ENCODE data around the gene NPSR1.
"Not testable (repeated sequence)": the region's sequence is repeated elsewhere in the genome, so short reads cannot be mapped to it uniquely, and the experiment has no call there.

DNA sequence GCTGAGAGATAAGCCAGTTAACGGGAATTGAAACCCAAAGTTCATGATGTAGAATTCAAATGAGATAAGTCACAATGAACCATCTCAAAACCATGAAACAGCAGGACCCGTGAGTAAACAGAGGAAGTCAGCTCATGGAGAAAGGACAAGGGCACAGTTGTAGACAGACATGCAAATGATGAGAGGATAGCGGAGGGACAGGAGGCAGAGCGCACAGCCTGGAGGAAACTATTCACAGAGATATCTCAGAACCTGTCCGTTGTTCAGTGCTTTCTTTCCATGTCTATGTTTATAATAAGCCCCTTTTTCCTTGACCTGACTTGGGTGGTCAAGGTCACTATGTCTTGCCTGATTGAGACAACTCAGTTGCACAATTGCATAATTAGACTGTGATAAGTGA is 208.2 kb downstream of the NPSR1 start:
- TF ChIP-seq, protein P1, sequence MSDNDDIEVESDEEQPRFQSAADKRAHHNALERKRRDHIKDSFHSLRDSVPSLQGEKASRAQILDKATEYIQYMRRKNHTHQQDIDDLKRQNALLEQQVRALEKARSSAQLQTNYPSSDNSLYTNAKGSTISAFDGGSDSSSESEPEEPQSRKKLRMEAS (IDR thresholded peaks at IDR 0.05; ENCODE audit: low read depth), result not testable (repeated sequence)
- not testable (repeated sequence) for TF ChIP-seq JUND (IDR thresholded peaks at IDR 0.05); TAF1 (IDR thresholded peaks at IDR 0.05; ENCODE audit: borderline replicate concordance, low read depth, low read length); SIN3A (IDR thresholded peaks at IDR 0.05; ENCODE audit: borderline replicate concordance, low read depth, low read length); EZH2phosphoT487 (IDR thresholded peaks at IDR 0.05; ENCODE audit: borderline replicate concordance, low read depth); EP300 (IDR thresholded peaks at IDR 0.05; ENCODE audit: borderline replicate concordance in 1 of 2, low read depth in 1 of 2, low read length in 1 of 2); GATA2 (CRISPR knock-in tag; IDR thresholded peaks at IDR 0.05); POLR2AphosphoS5 (IDR thresholded peaks at IDR 0.05; ENCODE audit: low read depth, low read length); NRF1 (IDR thresholded peaks at IDR 0.05; ENCODE audit: low read depth, low read length); RFX5 (IDR thresholded peaks at IDR 0.05; ENCODE audit: low read length); MXI1 (IDR thresholded peaks at IDR 0.05; ENCODE audit: low read depth, low read length)
- TF ChIP-seq, protein P2, sequence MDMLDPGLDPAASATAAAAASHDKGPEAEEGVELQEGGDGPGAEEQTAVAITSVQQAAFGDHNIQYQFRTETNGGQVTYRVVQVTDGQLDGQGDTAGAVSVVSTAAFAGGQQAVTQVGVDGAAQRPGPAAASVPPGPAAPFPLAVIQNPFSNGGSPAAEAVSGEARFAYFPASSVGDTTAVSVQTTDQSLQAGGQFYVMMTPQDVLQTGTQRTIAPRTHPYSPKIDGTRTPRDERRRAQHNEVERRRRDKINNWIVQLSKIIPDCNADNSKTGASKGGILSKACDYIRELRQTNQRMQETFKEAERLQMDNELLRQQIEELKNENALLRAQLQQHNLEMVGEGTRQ (IDR thresholded peaks at IDR 0.05; ENCODE audit: borderline replicate concordance, low read depth, low read length), result not testable (repeated sequence)
- TF ChIP-seq, protein P3, sequence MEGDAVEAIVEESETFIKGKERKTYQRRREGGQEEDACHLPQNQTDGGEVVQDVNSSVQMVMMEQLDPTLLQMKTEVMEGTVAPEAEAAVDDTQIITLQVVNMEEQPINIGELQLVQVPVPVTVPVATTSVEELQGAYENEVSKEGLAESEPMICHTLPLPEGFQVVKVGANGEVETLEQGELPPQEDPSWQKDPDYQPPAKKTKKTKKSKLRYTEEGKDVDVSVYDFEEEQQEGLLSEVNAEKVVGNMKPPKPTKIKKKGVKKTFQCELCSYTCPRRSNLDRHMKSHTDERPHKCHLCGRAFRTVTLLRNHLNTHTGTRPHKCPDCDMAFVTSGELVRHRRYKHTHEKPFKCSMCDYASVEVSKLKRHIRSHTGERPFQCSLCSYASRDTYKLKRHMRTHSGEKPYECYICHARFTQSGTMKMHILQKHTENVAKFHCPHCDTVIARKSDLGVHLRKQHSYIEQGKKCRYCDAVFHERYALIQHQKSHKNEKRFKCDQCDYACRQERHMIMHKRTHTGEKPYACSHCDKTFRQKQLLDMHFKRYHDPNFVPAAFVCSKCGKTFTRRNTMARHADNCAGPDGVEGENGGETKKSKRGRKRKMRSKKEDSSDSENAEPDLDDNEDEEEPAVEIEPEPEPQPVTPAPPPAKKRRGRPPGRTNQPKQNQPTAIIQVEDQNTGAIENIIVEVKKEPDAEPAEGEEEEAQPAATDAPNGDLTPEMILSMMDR (IDR thresholded peaks at IDR 0.05), result not testable (repeated sequence)
- TF ChIP-seq, protein P4, sequence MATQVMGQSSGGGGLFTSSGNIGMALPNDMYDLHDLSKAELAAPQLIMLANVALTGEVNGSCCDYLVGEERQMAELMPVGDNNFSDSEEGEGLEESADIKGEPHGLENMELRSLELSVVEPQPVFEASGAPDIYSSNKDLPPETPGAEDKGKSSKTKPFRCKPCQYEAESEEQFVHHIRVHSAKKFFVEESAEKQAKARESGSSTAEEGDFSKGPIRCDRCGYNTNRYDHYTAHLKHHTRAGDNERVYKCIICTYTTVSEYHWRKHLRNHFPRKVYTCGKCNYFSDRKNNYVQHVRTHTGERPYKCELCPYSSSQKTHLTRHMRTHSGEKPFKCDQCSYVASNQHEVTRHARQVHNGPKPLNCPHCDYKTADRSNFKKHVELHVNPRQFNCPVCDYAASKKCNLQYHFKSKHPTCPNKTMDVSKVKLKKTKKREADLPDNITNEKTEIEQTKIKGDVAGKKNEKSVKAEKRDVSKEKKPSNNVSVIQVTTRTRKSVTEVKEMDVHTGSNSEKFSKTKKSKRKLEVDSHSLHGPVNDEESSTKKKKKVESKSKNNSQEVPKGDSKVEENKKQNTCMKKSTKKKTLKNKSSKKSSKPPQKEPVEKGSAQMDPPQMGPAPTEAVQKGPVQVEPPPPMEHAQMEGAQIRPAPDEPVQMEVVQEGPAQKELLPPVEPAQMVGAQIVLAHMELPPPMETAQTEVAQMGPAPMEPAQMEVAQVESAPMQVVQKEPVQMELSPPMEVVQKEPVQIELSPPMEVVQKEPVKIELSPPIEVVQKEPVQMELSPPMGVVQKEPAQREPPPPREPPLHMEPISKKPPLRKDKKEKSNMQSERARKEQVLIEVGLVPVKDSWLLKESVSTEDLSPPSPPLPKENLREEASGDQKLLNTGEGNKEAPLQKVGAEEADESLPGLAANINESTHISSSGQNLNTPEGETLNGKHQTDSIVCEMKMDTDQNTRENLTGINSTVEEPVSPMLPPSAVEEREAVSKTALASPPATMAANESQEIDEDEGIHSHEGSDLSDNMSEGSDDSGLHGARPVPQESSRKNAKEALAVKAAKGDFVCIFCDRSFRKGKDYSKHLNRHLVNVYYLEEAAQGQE (IDR thresholded peaks at IDR 0.05; ENCODE audit: low read depth, low read length), result not testable (repeated sequence)

All from SK-N-SH (cell line).